ENCODE data around the gene NTM.
A peak's percentile ranks its signal among the peaks of the same experiment; 100 is the strongest.

NTM gene

GRCh38 chr11:131402040-131402439 lies 31.6 kb downstream of the NTM start:
- Histone ChIP-seq H3K36me3 (replicated peaks; ENCODE audit: low read depth, low read length) (no peaks in the 10 kb centered on the region), H3K4me2 (ENCODE audit: low read length) (no peak overlapping the region), H3K4me3 (ENCODE audit: low read length) (no peak overlapping the region), H3K9me3 (ENCODE audit: insufficient read depth, low read length) (no peaks in the 10 kb centered on the region), H3K4me1 (ENCODE audit: low read length) (no peaks in the 10 kb centered on the region), H3K27ac (ENCODE audit: low read length) (no peak overlapping the region), H3K9ac (ENCODE audit: low read length) (no peak overlapping the region), H2AFZ (ENCODE audit: low read depth, low read length) (no peak overlapping the region), H4K20me1 (ENCODE audit: insufficient read depth, low read length) (no peaks in the 10 kb centered on the region), H3K27me3 (ENCODE audit: low read depth, low read length) (peaks cover 52% of the 10 kb centered on the region), H3K79me2 (ENCODE audit: low read length) (no peaks in the 10 kb centered on the region)
- TF ChIP-seq CTCF (IDR thresholded peaks at IDR 0.05; ENCODE audit: low read depth, low read length) (no peak), EZH2phosphoT487 (IDR thresholded peaks at IDR 0.05; ENCODE audit: low read depth) (no peak)

DNA sequence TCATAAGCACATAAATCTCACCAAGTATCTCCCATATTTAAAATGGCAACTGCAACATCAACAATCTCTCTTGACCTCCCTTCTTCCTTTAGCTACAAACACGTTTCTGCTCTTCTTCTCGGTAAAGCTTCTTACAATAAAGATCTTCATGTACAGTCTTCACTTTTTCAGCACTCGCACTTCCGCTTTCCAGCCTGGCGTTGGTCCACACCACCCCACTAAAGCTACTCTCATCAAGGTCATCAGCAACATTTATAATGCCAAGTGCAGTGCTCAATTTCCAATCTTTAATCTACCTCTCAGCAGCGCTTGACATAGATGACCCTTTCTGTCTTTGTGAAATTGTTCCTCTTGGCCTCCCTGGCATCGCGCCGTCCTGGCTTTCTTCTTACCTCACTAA lies 33.6 kb downstream of the NTM start:
- H3K4me1 ChIP-seq (ENCODE audit: low read length), result peaks cover 9% of the 10 kb centered on the region; the same call in 1 of the 2 replicates
- TF ChIP-seq CTCF (IDR thresholded peaks at IDR 0.05; ENCODE audit: low read depth, low read length) (no peak), EZH2phosphoT487 (IDR thresholded peaks at IDR 0.05; ENCODE audit: low read depth) (no peak)
- H3K79me2 ChIP-seq (ENCODE audit: low read length), result no peaks in the 10 kb centered on the region
- no peak overlapping the region for H3K27ac ChIP-seq (ENCODE audit: low read length)
- H3K9ac ChIP-seq (ENCODE audit: low read length), result no peak overlapping the region
- H3K4me3 ChIP-seq (ENCODE audit: low read length), result no peak overlapping the region
- H3K27me3 ChIP-seq (ENCODE audit: low read depth, low read length), result peaks cover 50% of the 10 kb centered on the region
- no peak overlapping the region for H2AFZ ChIP-seq (ENCODE audit: low read depth, low read length)
- no peaks in the 10 kb centered on the region for H3K36me3 ChIP-seq (replicated peaks; ENCODE audit: low read depth, low read length)
- H3K4me2 ChIP-seq (ENCODE audit: low read length), result no peak overlapping the region
- H3K9me3 ChIP-seq (ENCODE audit: insufficient read depth, low read length), result no peaks in the 10 kb centered on the region
- no peaks in the 10 kb centered on the region for H4K20me1 ChIP-seq (ENCODE audit: insufficient read depth, low read length)

DNA sequence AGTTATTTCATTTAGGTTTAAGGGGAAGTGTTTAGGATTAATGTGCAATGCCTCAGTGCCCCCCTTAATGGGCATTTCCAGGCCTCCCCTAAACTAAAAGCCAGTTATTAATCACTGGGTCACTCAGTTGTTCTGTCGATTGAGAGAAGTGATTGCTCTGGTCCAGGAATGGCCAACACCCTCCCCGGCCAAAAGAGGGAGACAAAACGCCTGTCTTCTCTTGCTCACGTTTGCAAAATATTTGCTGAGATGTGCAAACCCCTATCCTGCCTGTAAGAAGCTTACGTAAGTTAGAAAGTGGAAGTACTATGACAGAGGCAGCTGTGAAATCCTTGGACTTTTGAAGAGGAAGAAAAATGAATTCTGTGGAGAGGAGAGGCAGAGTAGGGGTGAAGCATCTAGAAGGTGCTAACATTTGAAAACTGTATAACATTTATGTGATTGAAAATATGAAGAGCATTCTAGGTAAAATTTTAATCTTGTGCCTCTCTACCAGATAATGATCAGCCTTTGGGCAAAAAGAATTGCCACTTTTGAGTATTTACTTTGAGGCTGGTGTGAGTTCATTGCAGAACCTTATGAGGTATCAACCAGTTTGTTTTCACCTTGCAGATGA lies 37.7 kb downstream of the NTM start:
- no peaks in the 10 kb centered on the region for H3K79me2 ChIP-seq (ENCODE audit: low read length)
- H3K9me3 ChIP-seq (ENCODE audit: insufficient read depth, low read length), result no peaks in the 10 kb centered on the region
- no peak overlapping the region for H3K9ac ChIP-seq (ENCODE audit: low read length)
- H2AFZ ChIP-seq (ENCODE audit: low read depth, low read length), result no peak overlapping the region
- peak; percentile 80 for TF ChIP-seq CTCF (IDR thresholded peaks at IDR 0.05; ENCODE audit: low read depth, low read length)
- no peak for TF ChIP-seq EZH2phosphoT487 (IDR thresholded peaks at IDR 0.05; ENCODE audit: low read depth)
- H3K27ac ChIP-seq (ENCODE audit: low read length), result no peak overlapping the region
- peaks cover 40% of the 10 kb centered on the region for H3K27me3 ChIP-seq (ENCODE audit: low read depth, low read length)
- no peaks in the 10 kb centered on the region for H4K20me1 ChIP-seq (ENCODE audit: insufficient read depth, low read length)
- no peak overlapping the region for H3K4me3 ChIP-seq (ENCODE audit: low read length)
- peak overlapping the region; percentile 15 for H3K4me2 ChIP-seq (ENCODE audit: low read length)
- peaks cover 9% of the 10 kb centered on the region; the same call in 1 of the 2 replicates for H3K4me1 ChIP-seq (ENCODE audit: low read length)
- no peaks in the 10 kb centered on the region for H3K36me3 ChIP-seq (replicated peaks; ENCODE audit: low read depth, low read length)

- H3K9ac ChIP-seq (ENCODE audit: low read length), result no peak overlapping the region
- H3K9me3 ChIP-seq (ENCODE audit: insufficient read depth, low read length), result no peaks in the 10 kb centered on the region
- TF ChIP-seq CTCF (IDR thresholded peaks at IDR 0.05; ENCODE audit: low read depth, low read length), result no peak
- TF ChIP-seq EZH2phosphoT487 (IDR thresholded peaks at IDR 0.05; ENCODE audit: low read depth), result no peak
- no peaks in the 10 kb centered on the region for H3K36me3 ChIP-seq (replicated peaks; ENCODE audit: low read depth, low read length)
- peaks cover 29% of the 10 kb centered on the region for H3K27me3 ChIP-seq (ENCODE audit: low read depth, low read length)
- H3K4me1 ChIP-seq (ENCODE audit: low read length), result peaks cover 9% of the 10 kb centered on the region; the same call in 1 of the 2 replicates
- no peak overlapping the region for H2AFZ ChIP-seq (ENCODE audit: low read depth, low read length)
- H3K4me3 ChIP-seq (ENCODE audit: low read length), result no peak overlapping the region
- H3K4me2 ChIP-seq (ENCODE audit: low read length), result no peak overlapping the region
- H3K27ac ChIP-seq (ENCODE audit: low read length), result no peak overlapping the region
- H4K20me1 ChIP-seq (ENCODE audit: insufficient read depth, low read length), result no peaks in the 10 kb centered on the region
- H3K79me2 ChIP-seq (ENCODE audit: low read length), result no peaks in the 10 kb centered on the region
Observed at GRCh38 chr11:131409345-131409744, 38.9 kb downstream of the NTM start.

Data from OCI-LY3 (cell line).